ENCODE results near the gene HIVEP1.

DNA sequence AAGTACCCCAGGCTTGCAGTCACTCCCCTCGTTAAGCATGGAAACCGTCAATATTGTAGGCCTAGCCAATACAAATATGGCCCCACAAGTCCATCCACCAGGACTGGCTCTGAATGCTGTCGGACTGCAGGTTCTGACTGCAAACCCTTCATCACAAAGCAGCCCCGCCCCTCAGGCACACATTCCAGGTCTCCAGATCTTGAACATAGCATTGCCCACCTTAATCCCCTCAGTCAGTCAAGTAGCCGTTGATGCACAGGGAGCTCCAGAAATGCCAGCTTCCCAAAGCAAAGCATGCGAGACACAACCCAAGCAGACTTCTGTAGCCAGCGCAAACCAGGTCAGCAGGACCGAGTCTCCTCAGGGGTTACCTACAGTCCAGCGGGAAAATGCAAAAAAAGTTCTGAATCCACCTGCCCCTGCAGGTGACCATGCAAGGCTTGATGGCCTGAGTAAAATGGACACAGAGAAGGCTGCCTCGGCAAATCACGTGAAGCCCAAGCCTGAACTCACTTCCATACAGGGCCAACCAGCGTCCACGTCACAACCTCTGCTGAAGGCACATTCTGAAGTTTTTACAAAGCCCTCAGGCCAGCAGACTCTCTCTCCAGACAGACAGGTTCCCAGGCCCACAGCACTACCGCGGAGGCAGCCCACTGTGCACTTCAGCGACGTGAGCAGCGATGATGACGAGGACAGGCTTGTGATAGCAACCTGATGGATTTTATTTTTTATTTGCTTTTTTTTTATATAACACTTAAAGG lies 151.8 kb downstream of the HIVEP1 start:
- no peak for TF ChIP-seq POLR2A (IDR thresholded peaks at IDR 0.05)
- TF ChIP-seq, protein P1, sequence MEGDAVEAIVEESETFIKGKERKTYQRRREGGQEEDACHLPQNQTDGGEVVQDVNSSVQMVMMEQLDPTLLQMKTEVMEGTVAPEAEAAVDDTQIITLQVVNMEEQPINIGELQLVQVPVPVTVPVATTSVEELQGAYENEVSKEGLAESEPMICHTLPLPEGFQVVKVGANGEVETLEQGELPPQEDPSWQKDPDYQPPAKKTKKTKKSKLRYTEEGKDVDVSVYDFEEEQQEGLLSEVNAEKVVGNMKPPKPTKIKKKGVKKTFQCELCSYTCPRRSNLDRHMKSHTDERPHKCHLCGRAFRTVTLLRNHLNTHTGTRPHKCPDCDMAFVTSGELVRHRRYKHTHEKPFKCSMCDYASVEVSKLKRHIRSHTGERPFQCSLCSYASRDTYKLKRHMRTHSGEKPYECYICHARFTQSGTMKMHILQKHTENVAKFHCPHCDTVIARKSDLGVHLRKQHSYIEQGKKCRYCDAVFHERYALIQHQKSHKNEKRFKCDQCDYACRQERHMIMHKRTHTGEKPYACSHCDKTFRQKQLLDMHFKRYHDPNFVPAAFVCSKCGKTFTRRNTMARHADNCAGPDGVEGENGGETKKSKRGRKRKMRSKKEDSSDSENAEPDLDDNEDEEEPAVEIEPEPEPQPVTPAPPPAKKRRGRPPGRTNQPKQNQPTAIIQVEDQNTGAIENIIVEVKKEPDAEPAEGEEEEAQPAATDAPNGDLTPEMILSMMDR (IDR thresholded peaks at IDR 0.05) = no peak
- no peak for TF ChIP-seq POLR2AphosphoS5 (IDR thresholded peaks at IDR 0.05)

Data from upper lobe of left lung (tissue), 4 donors.